Testis (tissue), 3 donors: ENCODE results near the gene TFAP2E. TPM values are rescaled to one million over a fixed set of nuclear protein-coding genes. Genes with fewer than 3 reads are reported as not detected.
"Not testable (repeated sequence)": the region's sequence is repeated elsewhere in the genome, so short reads cannot be mapped to it uniquely, and the experiment has no call there.

ENCODE experiments used
- DNase-seq: peaks from one replicate; pipeline ENCODE4 v3.0.0-alpha.2; 2019
- H3K27ac ChIP-seq, 2 donors: fragments of 200-600 bp; sonication (generic); one replicate each; pipeline ENCODE4 v1.5.1; 2019
- H3K27me3 ChIP-seq: fragments of 200-600 bp; sonication (generic); one replicate; pipeline ENCODE4 v1.5.1; 2019
- H3K36me3 ChIP-seq: fragments of 200-600 bp; sonication (generic); one replicate; pipeline ENCODE4 v1.5.1; 2017; ENCODE audit warnings: low read depth; ENCODE audit errors: missing control alignments
- H3K4me1 ChIP-seq: fragments of 200-600 bp; sonication (generic); one replicate; pipeline ENCODE4 v1.5.1; 2019
- H3K4me3 ChIP-seq, 2 donors: fragments of 200-600 bp; sonication (generic); one replicate each; pipeline ENCODE4 v1.5.1; 2017 to 2019
- H3K9me3 ChIP-seq: fragments of 200-600 bp; sonication (generic); one replicate; pipeline ENCODE4 v1.5.1; 2017
- POLR2A ChIP-seq: fragments of 450-650 bp; IDR thresholded peaks from one replicate; pipeline ENCODE4 v1.6.1; 2017; ENCODE audit warnings: antibody characterized with exemption, mild to moderate bottlenecking, moderate library complexity
- WGBS, 2 donors: methylation state at CpG; one replicate each; pipeline ENCODE4 v1.1.5; 2018; 5-methylcytosine and 5-hydroxymethylcytosine counted together
- intact Hi-C: fragments of 100-400 bp; cut with DNase I; formaldehyde crosslinking; loops from one replicate; pipeline ENCODE4 v1.15.1; 2023; ENCODE audit warnings: low total_unique reads
- polyA plus RNA-seq: library from polyadenylated mRNA; stranded (reverse); fragments of 350-450 nt; fragmentation: Illumina TruSeq; extraction: RNeasy Lipid Tissue Mini Kit (QIAGEN cat#74804); gene quantifications from one replicate; pipeline ENCODE4 v1.2.3, GENCODE V29; 2014; ENCODE audit warnings: low read depth, low replicate concordance; ENCODE audit not compliant: insufficient read depth
- total RNA-seq, 2 donors: library from RNA; depleted of rRNA; stranded (reverse); fragments of >200 nt; gene quantifications; one replicate each; pipeline ENCODE4 v1.2.3, GENCODE V29; 2016
- TF ChIP-seq, protein P1 (sequence below), 3 experiments: fragments of 450-650 bp in 2 of 3; fragments of 200-600 bp in 1 of 3; sonication (generic) in 1 of 3; IDR thresholded peaks; one replicate each; pipeline ENCODE4 v1.5.1; 2016 to 2019; ENCODE audit warnings: antibody characterized with exemption in 3 of 3, mild to moderate bottlenecking in 2 of 3, moderate library complexity in 1 of 3

TFAP2E gene
- total and polyA plus RNA-seq, 3 donors from 2014 or later = 1.9 to 4.0 (median 1.9) TPM

DNA sequence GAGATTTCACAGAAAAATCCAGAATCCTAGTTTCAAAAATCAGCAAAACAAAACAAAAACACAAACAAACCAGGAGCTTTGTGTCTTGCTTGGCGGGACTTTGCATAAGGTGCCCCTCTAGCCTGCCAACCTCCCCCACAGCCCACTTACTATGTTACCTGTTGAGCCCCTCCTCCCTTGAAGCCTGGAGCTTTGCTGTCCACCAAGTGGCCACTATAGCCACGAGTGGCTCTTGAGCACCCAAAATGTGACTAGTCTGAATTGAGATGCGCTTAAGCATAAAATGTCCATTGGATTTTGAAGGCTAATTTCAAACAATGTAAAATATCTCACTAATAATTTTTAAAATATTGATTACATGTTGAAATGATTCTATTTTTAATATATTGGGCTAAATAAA, 12.2 kb downstream of the TFAP2E start:
- H3K4me3 ChIP-seq = no peak overlapping the region
- H3K27me3 ChIP-seq = no peaks in the 10 kb centered on the region
- H3K27ac ChIP-seq = no peak overlapping the region
- 91 to 94% methylated on average over 3 of the region's 3 CpGs for WGBS, 2 donors
- intact Hi-C loops = no loop called here
- DNase-seq = no peak
- TF ChIP-seq POLR2A = no peak
- TF ChIP-seq, protein P1, sequence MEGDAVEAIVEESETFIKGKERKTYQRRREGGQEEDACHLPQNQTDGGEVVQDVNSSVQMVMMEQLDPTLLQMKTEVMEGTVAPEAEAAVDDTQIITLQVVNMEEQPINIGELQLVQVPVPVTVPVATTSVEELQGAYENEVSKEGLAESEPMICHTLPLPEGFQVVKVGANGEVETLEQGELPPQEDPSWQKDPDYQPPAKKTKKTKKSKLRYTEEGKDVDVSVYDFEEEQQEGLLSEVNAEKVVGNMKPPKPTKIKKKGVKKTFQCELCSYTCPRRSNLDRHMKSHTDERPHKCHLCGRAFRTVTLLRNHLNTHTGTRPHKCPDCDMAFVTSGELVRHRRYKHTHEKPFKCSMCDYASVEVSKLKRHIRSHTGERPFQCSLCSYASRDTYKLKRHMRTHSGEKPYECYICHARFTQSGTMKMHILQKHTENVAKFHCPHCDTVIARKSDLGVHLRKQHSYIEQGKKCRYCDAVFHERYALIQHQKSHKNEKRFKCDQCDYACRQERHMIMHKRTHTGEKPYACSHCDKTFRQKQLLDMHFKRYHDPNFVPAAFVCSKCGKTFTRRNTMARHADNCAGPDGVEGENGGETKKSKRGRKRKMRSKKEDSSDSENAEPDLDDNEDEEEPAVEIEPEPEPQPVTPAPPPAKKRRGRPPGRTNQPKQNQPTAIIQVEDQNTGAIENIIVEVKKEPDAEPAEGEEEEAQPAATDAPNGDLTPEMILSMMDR (IDR thresholded peaks at IDR 0.05) = no peak
- no peaks in the 10 kb centered on the region for H3K36me3 ChIP-seq
- H3K9me3 ChIP-seq = no peaks in the 10 kb centered on the region
- H3K4me1 ChIP-seq = no peaks in the 10 kb centered on the region

DNA sequence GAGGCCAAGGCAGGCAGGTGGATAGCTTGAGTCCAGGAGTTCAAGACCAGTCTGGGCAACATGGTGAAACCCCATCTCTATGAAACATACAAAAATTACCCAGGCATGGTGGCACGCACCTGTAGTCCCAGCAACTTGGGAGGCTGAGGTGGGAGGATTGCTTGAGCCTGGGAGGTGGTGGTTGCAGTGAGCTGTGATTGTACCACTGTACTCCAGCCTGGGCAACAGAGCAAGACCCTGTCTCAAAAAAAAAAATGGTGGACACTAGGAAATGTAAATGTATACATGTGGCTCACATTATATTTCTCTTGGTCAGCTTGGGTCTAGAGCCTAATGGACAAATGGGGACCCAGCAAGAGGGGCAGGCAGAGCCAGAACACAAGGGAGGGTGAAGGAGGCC, 12.7 kb downstream of the TFAP2E start:
- not testable (repeated sequence) for DNase-seq, H3K36me3 ChIP-seq
- 94 to 100% methylated on average over 1 of the region's 1 CpG for WGBS, 2 donors

DNA sequence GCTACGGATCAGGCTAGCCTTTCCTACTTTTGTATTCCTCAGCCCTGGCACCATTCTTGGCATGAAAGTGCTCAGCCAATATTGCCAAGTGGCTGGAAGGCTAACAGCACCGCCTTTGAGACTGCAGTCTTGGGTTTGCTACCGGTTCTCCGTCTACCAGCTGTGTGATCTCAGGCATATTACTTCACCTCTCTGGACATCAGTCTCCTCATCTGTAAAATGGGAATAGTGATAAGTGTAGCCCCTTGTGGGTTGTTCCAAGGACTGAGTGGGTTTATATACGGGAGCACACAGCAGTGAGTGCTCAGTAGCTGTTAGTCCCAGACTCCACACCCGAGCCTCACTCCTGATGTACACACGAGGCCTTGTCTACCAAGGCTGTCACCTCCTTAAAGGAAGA, 13.7 kb downstream of the TFAP2E start:
- TF ChIP-seq POLR2A = no peak
- TF ChIP-seq, protein P1 (IDR thresholded peaks at IDR 0.05) = no peak
- intact Hi-C loops = no loop called here
- WGBS, 2 donors = 95 to 98% methylated on average over 7 of the region's 7 CpGs
- Histone ChIP-seq H3K4me1 (no peaks in the 10 kb centered on the region), H3K9me3 (no peaks in the 10 kb centered on the region), H3K27ac (no peak overlapping the region), H3K4me3 (no peak overlapping the region), H3K36me3 (no peaks in the 10 kb centered on the region), H3K27me3 (no peaks in the 10 kb centered on the region)
- no peak for DNase-seq

More for the DNA sequence above, 12.7 kb downstream of the TFAP2E start:
- H3K9me3 ChIP-seq, H3K27ac ChIP-seq, H3K4me3 ChIP-seq, H3K4me1 ChIP-seq, intact Hi-C loops, H3K27me3 ChIP-seq: not testable (repeated sequence)

DNA sequence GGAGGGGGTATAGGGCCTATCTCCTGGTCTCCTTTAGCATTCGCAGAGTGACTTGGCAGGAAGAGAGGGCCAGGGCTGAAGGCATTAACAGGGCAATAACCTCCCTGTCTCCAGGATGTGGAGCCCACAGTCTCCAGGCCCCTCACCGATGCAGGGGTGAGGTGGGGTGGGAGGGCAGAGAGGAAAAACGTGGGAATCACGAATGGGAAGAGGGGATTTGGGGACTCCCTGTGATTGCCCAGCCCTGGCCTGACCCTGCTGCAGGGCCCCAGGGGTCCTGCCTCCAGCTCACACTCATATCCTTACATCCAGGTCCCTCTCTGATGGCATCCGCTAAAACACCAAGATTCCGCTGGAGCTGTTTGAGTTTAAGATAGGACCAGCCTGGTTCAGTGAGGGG, 14.6 kb downstream of the TFAP2E start:
- Histone ChIP-seq H3K4me3 (no peak overlapping the region), H3K27ac (no peak overlapping the region), H3K9me3 (no peaks in the 10 kb centered on the region), H3K36me3 (no peaks in the 10 kb centered on the region), H3K27me3 (no peaks in the 10 kb centered on the region), H3K4me1 (no peaks in the 10 kb centered on the region)
- intact Hi-C loops = no loop called here
- 82 to 89% methylated on average over 6 of the region's 6 CpGs for WGBS, 2 donors
- TF ChIP-seq, protein P1 (IDR thresholded peaks at IDR 0.05) = no peak
- no peak for TF ChIP-seq POLR2A
- DNase-seq = no peak

DNA sequence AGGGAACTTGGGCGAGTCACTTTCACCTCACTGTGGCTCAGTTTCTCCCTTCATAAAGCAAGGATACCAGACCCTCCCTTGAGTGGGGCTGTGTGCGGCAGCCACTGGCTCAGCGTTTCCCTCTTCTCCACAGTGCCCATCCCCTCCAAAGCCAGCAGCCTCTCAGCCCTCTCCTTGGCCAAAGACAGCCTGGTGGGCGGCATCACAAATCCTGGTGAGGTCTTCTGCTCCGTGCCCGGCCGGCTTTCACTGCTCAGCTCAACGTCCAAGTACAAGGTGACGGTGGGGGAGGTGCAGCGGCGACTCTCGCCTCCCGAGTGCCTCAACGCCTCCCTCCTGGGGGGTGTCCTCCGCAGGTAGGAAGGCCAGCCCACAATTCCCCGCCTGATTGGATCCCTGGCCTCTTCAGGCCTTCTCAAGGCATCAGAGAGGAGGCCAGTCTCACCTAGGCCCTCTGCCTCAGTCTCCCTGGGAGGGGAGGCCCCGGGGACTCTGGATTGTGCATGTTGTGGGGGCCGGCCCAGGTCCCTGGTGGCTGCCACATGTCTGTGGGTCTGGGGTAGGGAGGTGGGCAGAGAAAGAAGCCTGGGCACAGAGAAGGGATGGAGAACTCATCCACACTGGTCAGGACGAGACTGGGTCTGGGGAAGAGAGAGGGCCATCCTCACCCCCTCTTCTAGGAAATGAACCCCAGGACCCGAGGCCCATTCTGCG, 15.2 kb downstream of the TFAP2E start:
- Histone ChIP-seq H3K4me3 (no peak overlapping the region), H3K4me1 (no peaks in the 10 kb centered on the region), H3K27me3 (no peaks in the 10 kb centered on the region), H3K36me3 (no peaks in the 10 kb centered on the region), H3K9me3 (no peaks in the 10 kb centered on the region), H3K27ac (no peak overlapping the region)
- WGBS, 2 donors = 74 to 87% methylated on average over 19 to 21 of the region's 21 CpGs
- TF ChIP-seq POLR2A = no peak
- TF ChIP-seq, protein P1 (IDR thresholded peaks at IDR 0.05) = no peak
- intact Hi-C loops = no loop called here
- DNase-seq = no peak
